Gastroesophageal sphincter (tissue), 3 donors: ENCODE data around the gene GRIK3.

Experiments
- POLR2A ChIP-seq, 2 donors: fragments of 450-650 bp; IDR thresholded peaks; one replicate each; pipeline ENCODE4 v1.6.1; 2017; ENCODE audit warnings: antibody characterized with exemption in 2 of 2, mild to moderate bottlenecking in 2 of 2, moderate library complexity in 1 of 2
- TF ChIP-seq, protein P1 (sequence below), 4 experiments: fragments of 200-600 bp in 2 of 4; fragments of 450-650 bp in 2 of 4; sonication (generic) in 1 of 4; IDR thresholded peaks; one replicate each; pipeline ENCODE4 v1.5.1; 2017 to 2019; ENCODE audit warnings: antibody characterized with exemption in 4 of 4, mild to moderate bottlenecking in 2 of 4, moderate library complexity in 2 of 4

- TF ChIP-seq, protein P1, sequence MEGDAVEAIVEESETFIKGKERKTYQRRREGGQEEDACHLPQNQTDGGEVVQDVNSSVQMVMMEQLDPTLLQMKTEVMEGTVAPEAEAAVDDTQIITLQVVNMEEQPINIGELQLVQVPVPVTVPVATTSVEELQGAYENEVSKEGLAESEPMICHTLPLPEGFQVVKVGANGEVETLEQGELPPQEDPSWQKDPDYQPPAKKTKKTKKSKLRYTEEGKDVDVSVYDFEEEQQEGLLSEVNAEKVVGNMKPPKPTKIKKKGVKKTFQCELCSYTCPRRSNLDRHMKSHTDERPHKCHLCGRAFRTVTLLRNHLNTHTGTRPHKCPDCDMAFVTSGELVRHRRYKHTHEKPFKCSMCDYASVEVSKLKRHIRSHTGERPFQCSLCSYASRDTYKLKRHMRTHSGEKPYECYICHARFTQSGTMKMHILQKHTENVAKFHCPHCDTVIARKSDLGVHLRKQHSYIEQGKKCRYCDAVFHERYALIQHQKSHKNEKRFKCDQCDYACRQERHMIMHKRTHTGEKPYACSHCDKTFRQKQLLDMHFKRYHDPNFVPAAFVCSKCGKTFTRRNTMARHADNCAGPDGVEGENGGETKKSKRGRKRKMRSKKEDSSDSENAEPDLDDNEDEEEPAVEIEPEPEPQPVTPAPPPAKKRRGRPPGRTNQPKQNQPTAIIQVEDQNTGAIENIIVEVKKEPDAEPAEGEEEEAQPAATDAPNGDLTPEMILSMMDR (IDR thresholded peaks at IDR 0.05) = no peak
- no peak for TF ChIP-seq POLR2A (IDR thresholded peaks at IDR 0.05)
These were observed 65.6 kb downstream of the GRIK3 start for GRCh38 chr1:36968730-36969129.
